Eye (tissue), 1 donor: ENCODE results near the gene SNAPIN.
"Not testable (repeated sequence)": the region's sequence is repeated elsewhere in the genome, so short reads cannot be mapped to it uniquely, and the experiment has no call there.

Source experiments
- DNase-seq: peaks from one replicate; pipeline ENCODE4 v3.0.0-alpha.2; 2015

The SNAPIN gene

DNA sequence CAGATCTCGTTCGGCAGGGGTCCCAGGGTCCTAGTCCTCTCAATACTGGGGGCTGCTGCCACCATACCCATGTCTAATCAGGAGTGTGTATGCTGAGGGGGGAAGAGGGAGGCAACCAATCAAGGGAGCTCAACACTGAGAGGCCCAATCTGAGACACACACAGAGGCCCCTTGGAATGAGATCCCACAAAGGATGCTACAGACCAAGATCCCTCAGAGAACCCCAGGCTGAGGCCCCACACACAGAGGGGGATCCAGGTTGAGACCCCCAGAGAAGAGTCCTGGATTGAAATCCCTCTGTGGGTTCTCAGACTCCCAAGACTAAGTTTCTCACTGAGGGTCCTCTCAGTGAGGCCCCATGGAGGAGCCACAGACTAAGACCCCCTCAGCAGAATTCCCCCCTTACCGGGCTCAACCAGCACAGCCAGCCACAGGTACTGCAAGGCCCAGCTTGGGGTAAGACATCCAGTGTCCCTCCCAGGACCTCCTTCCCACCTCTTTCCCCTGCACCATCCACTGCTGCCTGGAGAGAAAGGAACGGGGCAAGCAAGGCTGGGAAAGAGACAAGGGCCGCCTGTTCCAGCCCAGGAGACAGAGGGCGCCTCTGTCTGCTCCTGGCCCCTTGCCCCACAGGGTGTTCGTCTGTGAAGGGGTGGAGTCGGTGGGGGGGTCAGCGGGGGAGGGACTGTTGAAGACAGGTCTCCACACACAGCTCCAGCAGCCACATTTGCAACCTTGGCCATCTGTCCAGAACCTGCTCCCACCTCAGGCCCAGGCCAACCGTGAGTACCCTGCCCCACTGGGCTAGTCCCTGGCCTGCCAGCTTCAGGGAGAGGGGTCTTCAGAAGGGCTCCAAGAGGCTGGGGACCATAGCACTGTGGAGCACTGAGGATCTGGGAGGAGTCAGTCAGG, 30.5 kb upstream of the SNAPIN start, which contains the start of gene S100A1:
S100A1 (plus strand) TSS at position 720 of the 912 bp plus-strand sequence. CDS start 2,088 bp downstream, outside the sequence.
- DNase-seq, result no peak

DNA sequence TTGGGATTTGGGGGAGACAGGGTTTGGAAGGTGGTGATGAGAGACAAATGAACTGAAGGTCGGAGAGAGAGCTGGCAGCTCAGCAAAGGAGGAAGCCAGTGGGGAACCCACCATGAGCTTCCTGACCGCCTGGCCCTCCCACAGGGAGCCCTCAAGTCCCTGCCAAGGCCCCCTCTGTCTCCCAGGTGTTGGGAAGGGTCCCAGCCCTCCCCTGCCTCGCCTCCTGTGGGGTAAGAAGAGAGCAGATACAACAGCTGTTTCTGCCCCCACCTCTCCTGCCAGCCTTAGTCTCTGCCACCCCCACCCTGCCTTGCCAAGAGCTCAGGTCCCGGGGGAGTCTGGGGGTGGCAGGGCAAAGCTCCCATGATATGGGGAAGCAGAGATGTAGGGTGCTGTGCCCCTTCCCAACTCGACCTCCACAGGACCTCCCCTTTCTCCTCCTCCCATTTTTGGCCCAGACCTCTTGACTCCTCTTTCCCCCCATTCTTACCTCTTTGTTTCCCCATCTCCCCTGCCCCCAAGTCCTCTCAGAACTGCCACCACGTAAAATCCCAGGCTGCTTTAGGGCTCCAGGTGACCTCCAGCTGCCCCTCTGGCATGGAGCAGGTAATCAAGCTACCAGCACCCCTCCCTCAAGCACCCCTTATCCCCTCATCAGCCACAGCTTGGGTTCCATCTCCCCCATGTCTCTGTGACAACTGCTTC, 29.7 kb upstream of the SNAPIN start:
- DNase-seq, result no peak

- no peak for DNase-seq
These were observed 29.2 kb upstream of the SNAPIN start for GRCh38 chr1:153629343-153629665.

DNA sequence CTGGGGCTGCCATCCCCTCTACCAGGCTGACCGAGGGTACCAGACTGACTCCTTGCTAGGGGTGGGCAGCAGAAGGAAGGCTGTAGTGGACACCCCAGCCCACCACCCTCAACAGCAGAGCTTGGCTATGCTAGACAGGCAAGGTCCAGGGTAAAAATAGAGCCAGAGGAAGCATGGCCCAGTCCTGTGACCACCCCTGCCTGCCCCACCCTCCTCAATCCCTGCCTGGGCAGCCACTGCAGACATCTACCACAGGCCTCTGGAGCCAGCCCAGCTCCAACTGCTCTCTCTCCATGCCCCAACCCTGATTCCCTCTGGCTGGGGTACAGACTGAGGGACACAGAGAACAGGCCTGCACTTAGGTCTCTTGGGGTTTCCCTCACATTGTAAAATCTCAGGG, 28.5 kb upstream of the SNAPIN start:
- DNase-seq, result no peak

- no peak for DNase-seq
These were observed 28.1 kb upstream of the SNAPIN start for GRCh38 chr1:153630384-153630783.

GRCh38 chr1:153631047-153632022, 27.2 kb upstream of the SNAPIN start:
- DNase-seq, result no peak

DNA sequence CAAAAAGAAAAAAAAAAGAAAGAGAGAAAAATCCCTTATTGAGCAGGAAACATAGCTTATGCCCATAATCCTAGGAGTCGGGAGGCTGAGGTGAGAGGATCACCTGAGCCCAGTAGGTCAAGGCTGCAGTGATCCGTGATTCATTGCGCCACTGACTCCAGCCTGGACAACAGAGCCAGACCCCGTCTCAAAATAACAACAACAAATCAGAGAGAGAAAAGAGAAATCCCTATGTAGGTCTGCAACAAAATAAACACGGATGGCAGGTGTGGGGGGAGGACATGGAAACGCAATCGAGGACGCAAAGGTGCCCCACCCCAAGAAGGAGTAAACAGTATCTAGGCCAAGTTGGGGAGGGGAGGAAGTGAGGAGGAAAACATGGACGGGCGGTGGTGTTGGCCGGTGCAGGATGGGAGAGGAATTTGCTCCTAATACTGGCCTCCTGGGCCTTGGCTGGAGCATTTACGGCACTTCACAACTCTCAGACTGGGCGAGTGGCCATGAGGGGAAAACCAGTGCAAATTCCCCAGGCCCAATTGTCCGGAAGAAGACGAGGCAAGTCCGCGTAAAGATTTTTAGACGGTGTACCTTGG, 25.2 kb upstream of the SNAPIN start:
- no peak for DNase-seq

GRCh38 chr1:153633754-153634665, 24.5 kb upstream of the SNAPIN start, which contains the start of gene CHTOP:
CHTOP (plus strand) TSS chr1:153634066; CDS start chr1:153636589, 2,523 bp downstream.
- DNase-seq, result peak; percentile 99

GRCh38 chr1:153635872-153636271, 22.6 kb upstream of the SNAPIN start:
- DNase-seq, result no peak

DNA sequence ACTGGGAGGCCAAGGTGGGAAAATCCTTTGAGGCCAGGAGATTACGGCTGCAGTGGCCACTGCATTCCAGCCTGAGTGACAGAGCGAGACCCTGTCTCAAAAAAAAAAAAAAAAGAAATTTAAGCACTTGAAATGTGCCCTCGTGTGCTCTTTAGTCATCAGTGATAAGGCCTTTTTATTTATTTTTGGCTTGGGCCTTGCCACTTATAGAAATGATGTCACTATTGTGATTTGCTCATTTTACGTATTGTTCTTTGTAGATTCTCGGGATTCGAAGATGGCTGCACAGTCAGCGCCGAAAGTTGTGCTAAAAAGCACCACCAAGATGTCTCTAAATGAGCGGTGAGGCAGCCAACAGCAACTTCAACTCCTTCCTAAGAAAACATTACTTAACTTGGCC, 22.2 kb upstream of the SNAPIN start:
- no peak for DNase-seq

GRCh38 chr1:153638261-153638660, 20.2 kb upstream of the SNAPIN start:
- no peak for DNase-seq

GRCh38 chr1:153639280-153639679, 19.2 kb upstream of the SNAPIN start:
- no peak for DNase-seq

DNA sequence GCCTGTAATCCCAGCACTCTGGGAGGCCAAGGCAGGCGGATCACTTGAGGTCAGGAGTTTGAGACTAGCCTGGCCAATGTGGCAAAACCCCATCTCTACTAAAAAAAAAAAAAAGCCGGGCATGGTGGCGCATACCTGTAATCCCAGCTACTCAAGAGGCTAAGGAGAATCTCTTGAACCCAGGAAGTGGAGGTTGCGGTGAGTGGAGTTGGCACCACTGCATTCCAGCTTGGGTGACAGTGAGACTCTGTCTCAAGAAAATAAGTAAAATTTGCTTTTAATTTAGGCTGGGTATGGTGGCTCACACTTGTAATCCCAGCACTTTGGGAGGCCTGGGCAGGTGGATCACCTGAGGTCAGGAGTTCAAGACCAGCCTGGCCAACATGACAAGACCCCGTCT, 18.3 kb upstream of the SNAPIN start:
- DNase-seq, result not testable (repeated sequence)

DNA sequence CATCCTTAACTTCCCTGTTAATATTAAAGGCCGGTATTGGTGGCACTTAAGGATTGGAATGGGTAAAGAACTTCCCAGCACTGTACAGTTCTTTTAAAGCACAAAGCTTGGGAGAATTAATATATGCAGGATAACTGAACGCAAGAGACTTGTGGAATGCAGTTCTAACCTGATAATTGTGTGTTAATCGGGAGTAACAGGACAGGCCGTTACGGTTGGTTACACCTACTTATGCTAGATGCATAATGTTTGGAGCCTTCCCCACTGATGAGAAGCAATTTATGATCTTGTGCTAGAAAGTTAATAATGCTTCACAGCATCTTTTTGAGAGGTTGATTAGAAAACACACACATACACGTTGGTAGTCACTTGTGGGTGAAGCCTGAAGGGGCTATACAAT, 17.6 kb upstream of the SNAPIN start:
- no peak for DNase-seq

DNA sequence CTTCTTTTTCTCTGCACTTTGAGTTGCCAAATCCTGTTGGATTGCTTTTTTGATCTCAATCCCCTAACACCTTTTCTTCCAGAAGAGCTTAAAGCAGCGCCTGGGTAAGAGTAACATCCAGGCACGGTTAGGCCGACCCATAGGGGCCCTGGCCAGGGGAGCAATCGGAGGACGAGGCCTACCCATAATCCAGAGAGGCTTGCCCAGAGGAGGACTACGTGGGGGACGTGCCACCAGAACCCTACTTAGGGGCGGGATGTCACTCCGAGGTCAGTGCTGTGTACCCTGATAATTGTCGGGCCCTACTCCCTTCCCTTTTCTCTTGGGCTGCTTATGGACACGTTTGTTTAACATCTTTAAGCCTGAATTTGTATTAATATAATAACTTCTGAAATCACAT, 16.3 kb upstream of the SNAPIN start:
- DNase-seq, result no peak

DNA sequence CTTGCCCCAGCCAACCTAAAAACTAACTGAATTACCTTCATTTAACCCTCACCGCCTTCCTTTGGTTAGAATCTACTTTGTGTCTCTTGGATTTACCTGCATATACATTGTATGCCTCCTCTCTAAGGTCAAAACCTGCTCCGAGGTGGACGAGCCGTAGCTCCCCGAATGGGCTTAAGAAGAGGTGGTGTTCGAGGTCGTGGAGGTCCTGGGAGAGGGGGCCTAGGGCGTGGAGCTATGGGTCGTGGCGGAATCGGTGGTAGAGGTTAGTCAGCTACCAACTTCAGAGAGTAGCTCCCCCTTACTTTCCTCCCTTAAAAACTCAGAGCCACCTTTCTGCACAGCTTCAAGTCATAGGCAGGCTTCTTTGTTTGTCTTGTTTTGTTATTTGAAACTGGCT, 15.4 kb upstream of the SNAPIN start:
- DNase-seq, result no peak

GRCh38 chr1:153643816-153644215, 14.7 kb upstream of the SNAPIN start:
- no peak for DNase-seq

DNA sequence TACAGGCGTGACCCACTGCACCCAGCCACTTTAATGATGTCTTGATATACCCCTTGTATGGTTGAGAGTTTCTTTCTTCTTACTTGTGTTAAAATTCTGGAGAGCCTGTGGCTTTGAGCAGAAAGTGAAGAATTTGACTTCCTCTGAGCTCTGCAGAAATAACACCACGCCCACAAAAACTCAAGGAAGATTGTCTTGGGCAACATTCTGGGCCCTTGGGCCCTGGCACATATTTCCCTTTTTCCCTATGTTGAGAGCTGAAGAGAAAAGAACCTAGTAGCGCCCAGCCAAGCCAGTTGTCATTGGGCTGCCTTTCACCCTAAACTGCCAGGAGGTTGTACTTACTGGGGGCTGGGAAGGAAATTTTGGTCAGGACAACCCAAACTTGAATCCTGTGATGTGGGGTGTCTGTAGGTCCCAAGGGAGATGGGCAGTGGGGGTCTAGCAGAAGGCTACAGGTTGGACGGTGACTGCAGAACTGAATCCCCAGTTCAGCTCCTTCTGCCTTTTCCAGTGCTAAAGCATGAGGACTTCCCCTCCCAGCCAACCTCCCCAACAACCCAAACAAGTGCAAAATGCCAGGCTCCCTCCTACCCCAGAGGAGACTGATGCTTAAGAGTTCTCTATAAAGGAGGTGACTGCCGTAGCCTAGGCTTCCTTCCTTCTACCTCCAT, 11.7 kb upstream of the SNAPIN start:
- no peak for DNase-seq

DNA sequence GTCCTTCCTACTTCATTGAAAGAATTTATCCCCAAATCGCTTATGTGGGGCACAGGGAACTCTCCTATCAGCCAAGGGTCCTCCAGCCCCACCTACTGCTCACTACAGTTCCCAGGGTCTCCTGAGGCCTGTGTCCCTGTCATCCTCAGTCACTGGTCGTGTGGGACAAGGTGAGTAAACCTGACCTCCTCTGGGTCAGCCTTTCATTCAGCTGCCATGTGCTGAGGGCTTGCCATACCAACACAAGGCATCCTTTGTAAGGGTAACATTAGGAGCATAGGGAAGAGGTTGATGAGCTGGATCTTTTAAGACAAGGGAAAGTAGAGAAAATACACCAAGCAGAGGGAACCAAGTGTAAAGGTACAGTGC, 11.2 kb upstream of the SNAPIN start:
- no peak for DNase-seq

DNA sequence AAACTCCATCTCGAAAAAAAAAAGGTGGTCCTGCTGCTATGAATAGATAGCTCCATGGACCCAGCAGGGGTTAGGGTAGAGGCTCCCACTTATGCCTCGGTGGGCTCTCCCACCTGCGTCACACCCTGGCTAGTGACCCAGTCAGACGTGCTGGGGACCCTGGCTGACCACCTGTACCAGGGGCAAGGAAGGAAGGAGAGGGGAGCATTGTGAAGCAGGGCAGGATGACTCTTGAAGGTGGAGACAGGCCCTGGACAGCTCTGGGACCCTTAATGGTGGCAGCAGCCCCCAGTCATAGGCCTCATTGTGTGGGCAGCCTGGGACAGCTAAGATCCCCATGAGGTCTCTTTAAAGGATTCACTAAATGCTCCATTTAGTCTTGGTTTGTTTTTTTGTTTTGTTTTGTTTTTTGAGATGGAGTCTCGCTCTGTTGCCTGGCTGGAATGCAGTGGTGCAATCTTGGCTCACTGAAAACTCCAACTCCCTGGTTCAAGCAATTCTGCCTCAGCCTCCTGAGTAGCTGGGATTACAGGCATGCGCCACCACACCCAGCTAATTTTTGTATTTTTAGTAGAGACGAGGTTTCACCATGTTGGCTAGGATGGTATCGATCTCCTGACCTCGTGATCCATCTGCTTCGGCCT, 10.4 kb upstream of the SNAPIN start:
- DNase-seq, result no peak
